ENCODE measurements around the gene RAPGEF6. TPM values are rescaled to one million over a fixed set of nuclear protein-coding genes. Genes with fewer than 3 reads are reported as not detected.
A peak's percentile ranks its signal among the peaks of the same experiment; 100 is the strongest.

Gene RAPGEF6
- total and polyA plus RNA-seq, 9 of the 15 experiments (the other 6 are each of a cell fraction or from before 2014, with no cell fraction given): 2.7 to 23.4 (median 12.7) TPM

- TF ChIP-seq CBX5 (IDR thresholded peaks at IDR 0.05; ENCODE audit: borderline replicate concordance, low read depth): 0 out of 2 replicates have a peak, but pooled peaks have one; percentile 24
Measured at GRCh38 chr5:131579917-131580671, 54.9 kb downstream of the RAPGEF6 start (continued).

- H3K4me3 ChIP-seq: no peak overlapping the region
- H3K36me3 ChIP-seq (ENCODE audit: control insufficient read depth, insufficient read depth, low read length): peaks cover 19% of the 10 kb centered on the region; the same call in 2 of the 3 replicates
- H3K9ac ChIP-seq (ENCODE audit: insufficient read depth in 1 of 2, low read depth in 2 of 2, low read length in 2 of 2): no peak overlapping the region
- ChIA-PET CTCF (ENCODE audit: low intra/inter-chr PET ratio) (no interaction called here), POLR2A (no interaction called here)
- peaks cover 0 to 3% of the 10 kb centered on the region in 2 experiments; a peak in 1 of 5 replicates for H3K4me1 ChIP-seq (replicated peaks in 1 of 2; ENCODE audit: control insufficient read depth in 2 of 2, insufficient read depth in 2 of 2, low read length in 2 of 2)
- in situ Hi-C loops (cut with MboI): no loop called here
- intact Hi-C loops (cut with micrococcal nuclease): no loop called here
- no peak overlapping the region for H3K4me2 ChIP-seq (ENCODE audit: insufficient read depth, low read length)
- H4K20me1 ChIP-seq (replicated peaks; ENCODE audit: control insufficient read depth, insufficient read depth, low read length): no peaks in the 10 kb centered on the region
- H3K9me1 ChIP-seq (ENCODE audit: control insufficient read depth, insufficient read depth, low read length): no peaks in the 10 kb centered on the region
- WGBS (ENCODE audit: insufficient coverage, low coverage, missing lambda C conversion rate): 95% methylated on average over 8 of the region's 8 CpGs
- DNase-seq (ENCODE audit: extremely low read depth in 1 of 4, low spot score in 3 of 4) (no peak), ATAC-seq (no peak), FAIRE-seq (no peak)
- no peak overlapping the region for H3K27ac ChIP-seq (ENCODE audit: extremely low read depth, low read depth, low read length)
- BruUV-seq (replicated peaks): no TSS peak
- no peak overlapping the region for H2AFZ ChIP-seq (ENCODE audit: low read depth, low read length)
- H3K9me3 ChIP-seq (replicated peaks; ENCODE audit: control insufficient read depth, insufficient read depth, low read depth, low read length): peaks cover 7% of the 10 kb centered on the region
- no peaks in the 10 kb centered on the region for H3K27me3 ChIP-seq (ENCODE audit: control insufficient read depth in 2 of 2, insufficient read depth in 2 of 2, low read length in 2 of 2)
- H3K79me2 ChIP-seq (ENCODE audit: control insufficient read depth, insufficient read depth, low read length): peaks cover 13% of the 10 kb centered on the region
- no peak for TF ChIP-seq FUS (optimal IDR thresholded peaks at IDR 0.05; ENCODE audit: low read depth, low read length)
- TF ChIP-seq MYBL2 (IDR thresholded peaks at IDR 0.05; ENCODE audit: low read depth): no peak
- no peak for TF ChIP-seq MYBL2 (CRISPR knock-in tag; IDR thresholded peaks at IDR 0.05; ENCODE audit: borderline replicate concordance)
- no peak for TF ChIP-seq ZNF41 (CRISPR knock-in tag; conservative IDR thresholded peaks at IDR 0.05)
- TF ChIP-seq, protein P1, sequence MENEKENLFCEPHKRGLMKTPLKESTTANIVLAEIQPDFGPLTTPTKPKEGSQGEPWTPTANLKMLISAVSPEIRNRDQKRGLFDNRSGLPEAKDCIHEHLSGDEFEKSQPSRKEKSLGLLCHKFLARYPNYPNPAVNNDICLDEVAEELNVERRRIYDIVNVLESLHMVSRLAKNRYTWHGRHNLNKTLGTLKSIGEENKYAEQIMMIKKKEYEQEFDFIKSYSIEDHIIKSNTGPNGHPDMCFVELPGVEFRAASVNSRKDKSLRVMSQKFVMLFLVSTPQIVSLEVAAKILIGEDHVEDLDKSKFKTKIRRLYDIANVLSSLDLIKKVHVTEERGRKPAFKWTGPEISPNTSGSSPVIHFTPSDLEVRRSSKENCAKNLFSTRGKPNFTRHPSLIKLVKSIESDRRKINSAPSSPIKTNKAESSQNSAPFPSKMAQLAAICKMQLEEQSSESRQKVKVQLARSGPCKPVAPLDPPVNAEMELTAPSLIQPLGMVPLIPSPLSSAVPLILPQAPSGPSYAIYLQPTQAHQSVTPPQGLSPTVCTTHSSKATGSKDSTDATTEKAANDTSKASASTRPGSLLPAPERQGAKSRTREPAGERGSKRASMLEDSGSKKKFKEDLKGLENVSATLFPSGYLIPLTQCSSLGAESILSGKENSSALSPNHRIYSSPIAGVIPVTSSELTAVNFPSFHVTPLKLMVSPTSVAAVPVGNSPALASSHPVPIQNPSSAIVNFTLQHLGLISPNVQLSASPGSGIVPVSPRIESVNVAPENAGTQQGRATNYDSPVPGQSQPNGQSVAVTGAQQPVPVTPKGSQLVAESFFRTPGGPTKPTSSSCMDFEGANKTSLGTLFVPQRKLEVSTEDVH (IDR thresholded peaks at IDR 0.05; ENCODE audit: low read depth, partially characterized antibody): no peak
- no peak for TF ChIP-seq RAD21 (CRISPR knock-in tag; conservative IDR thresholded peaks at IDR 0.05 in 1 of 2, IDR thresholded peaks at IDR 0.05 in 1 of 2)
- no peak for TF ChIP-seq DMBX1 (CRISPR knock-in tag; IDR thresholded peaks at IDR 0.05; ENCODE audit: borderline replicate concordance)
- TF ChIP-seq ZKSCAN3 (CRISPR knock-in tag; IDR thresholded peaks at IDR 0.05): no peak
- TF ChIP-seq ZNF639 (CRISPR knock-in tag; conservative IDR thresholded peaks at IDR 0.05 in 1 of 2, IDR thresholded peaks at IDR 0.05 in 1 of 2): no peak
- TF ChIP-seq MXI1 (IDR thresholded peaks at IDR 0.05; ENCODE audit: low read depth, low read length): no peak
- no peak for TF ChIP-seq ZNF280A (IDR thresholded peaks at IDR 0.05; ENCODE audit: low read depth, partially characterized antibody)
- TF ChIP-seq SP1 (CRISPR knock-in tag; IDR thresholded peaks at IDR 0.05): no peak
Measured at GRCh38 chr5:131575660-131576227, 59.3 kb downstream of the RAPGEF6 start.

All from K562 (cell line).